Measurements from ENCODE around the gene EPHA4. TPM values are rescaled to one million over a fixed set of nuclear protein-coding genes. Genes with fewer than 3 reads are reported as not detected.
A peak's percentile ranks its signal among the peaks of the same experiment; 100 is the strongest.

The EPHA4 gene
- total RNA-seq, 2 donors from 2014 or later, result 12.0 to 88.8 TPM

- intact Hi-C loops (cut with DNase I), result no loop called here
- Histone ChIP-seq H3K4me3 (no peak overlapping the region), H3K36me3 (no peaks in the 10 kb centered on the region), H3K4me1 (replicated peaks) (no peaks in the 10 kb centered on the region), H3K27ac (no peak overlapping the region), H3K9me3 (no peaks in the 10 kb centered on the region), H3K27me3 (replicated peaks; ENCODE audit: insufficient read depth) (no peaks in the 10 kb centered on the region)
- no peak for DNase-seq (ENCODE audit: low spot score)
- 70% methylated on average over 4 of the region's 4 CpGs for WGBS
- TF ChIP-seq POLR2A (IDR thresholded peaks at IDR 0.05), result no peak
These were observed 172.9 kb downstream of the EPHA4 start for GRCh38 chr2:221399183-221399582.

- no peak overlapping the region for H3K27ac ChIP-seq
- intact Hi-C loops (cut with DNase I), result no loop called here
- DNase-seq (ENCODE audit: low spot score), result no peak
- no peaks in the 10 kb centered on the region for H3K36me3 ChIP-seq
- no peaks in the 10 kb centered on the region for H3K9me3 ChIP-seq
- TF ChIP-seq POLR2AphosphoS5 (IDR thresholded peaks at IDR 0.05), result no peak
- H3K4me3 ChIP-seq, result no peak overlapping the region
- WGBS, result 60% methylated on average over 1 of the region's 1 CpG
- no peaks in the 10 kb centered on the region for H3K4me1 ChIP-seq (replicated peaks)
- H3K27me3 ChIP-seq (replicated peaks; ENCODE audit: insufficient read depth), result no peaks in the 10 kb centered on the region
These were observed 174.9 kb downstream of the EPHA4 start for GRCh38 chr2:221397187-221397586.

GRCh38 chr2:221392228-221392881, 179.7 kb downstream of the EPHA4 start:
- 97% methylated on average over 5 of the region's 5 CpGs for WGBS
- Histone ChIP-seq H3K4me1 (replicated peaks) (no peaks in the 10 kb centered on the region), H3K4me3 (no peak overlapping the region), H3K9me3 (no peaks in the 10 kb centered on the region), H3K27ac (no peak overlapping the region), H3K27me3 (replicated peaks; ENCODE audit: insufficient read depth) (no peaks in the 10 kb centered on the region), H3K36me3 (no peaks in the 10 kb centered on the region)
- intact Hi-C loops (cut with DNase I), result no loop called here
- no peak for DNase-seq (ENCODE audit: low spot score)
- no peak for TF ChIP-seq CTCF (IDR thresholded peaks at IDR 0.05)
- no peak for TF ChIP-seq POLR2AphosphoS5 (IDR thresholded peaks at IDR 0.05)

- TF ChIP-seq CTCF (IDR thresholded peaks at IDR 0.05), result no peak
- no peak for TF ChIP-seq POLR2AphosphoS5 (IDR thresholded peaks at IDR 0.05)
- TF ChIP-seq POLR2A (IDR thresholded peaks at IDR 0.05), result no peak
- no peak overlapping the region for H3K4me3 ChIP-seq
- no peaks in the 10 kb centered on the region for H3K4me1 ChIP-seq (replicated peaks)
- no peaks in the 10 kb centered on the region for H3K36me3 ChIP-seq
- no peak overlapping the region for H3K27ac ChIP-seq
- WGBS, result 59% methylated on average over 4 of the region's 4 CpGs
- no peak for DNase-seq (ENCODE audit: low spot score)
- H3K27me3 ChIP-seq (replicated peaks; ENCODE audit: insufficient read depth), result no peaks in the 10 kb centered on the region
- no peaks in the 10 kb centered on the region for H3K9me3 ChIP-seq
- intact Hi-C loops (cut with DNase I), result no loop called here
These were observed 181.2 kb downstream of the EPHA4 start for GRCh38 chr2:221390878-221391277.

GRCh38 chr2:221389904-221390303, 182.2 kb downstream of the EPHA4 start:
- WGBS, result 54% methylated on average over 2 of the region's 2 CpGs
- Histone ChIP-seq H3K4me3 (no peak overlapping the region), H3K9me3 (no peaks in the 10 kb centered on the region), H3K27ac (no peak overlapping the region), H3K36me3 (no peaks in the 10 kb centered on the region), H3K27me3 (replicated peaks; ENCODE audit: insufficient read depth) (no peaks in the 10 kb centered on the region), H3K4me1 (replicated peaks) (no peaks in the 10 kb centered on the region)
- DNase-seq (ENCODE audit: low spot score), result peak; percentile 12
- TF ChIP-seq CTCF (IDR thresholded peaks at IDR 0.05) (no peak), POLR2A (IDR thresholded peaks at IDR 0.05) (no peak), POLR2AphosphoS5 (IDR thresholded peaks at IDR 0.05) (peak; percentile 71)
- intact Hi-C loops (cut with DNase I), result no loop called here

- no peak for DNase-seq (ENCODE audit: low spot score)
- Histone ChIP-seq H3K4me3 (no peak overlapping the region), H3K27me3 (replicated peaks; ENCODE audit: insufficient read depth) (no peaks in the 10 kb centered on the region), H3K36me3 (no peaks in the 10 kb centered on the region), H3K27ac (no peak overlapping the region), H3K4me1 (replicated peaks) (no peaks in the 10 kb centered on the region), H3K9me3 (no peaks in the 10 kb centered on the region)
- intact Hi-C loops (cut with DNase I), result no loop called here
- WGBS, result 53% methylated on average over 5 of the region's 5 CpGs
- TF ChIP-seq POLR2A (IDR thresholded peaks at IDR 0.05) (no peak), POLR2AphosphoS5 (IDR thresholded peaks at IDR 0.05) (no peak), CTCF (IDR thresholded peaks at IDR 0.05) (no peak)
These were observed 182.7 kb downstream of the EPHA4 start for GRCh38 chr2:221389421-221389820.

All from prostate gland (tissue), 2 donors.